PC-9 (cell line): ENCODE data around the gene COL4A2.

ENCODE experiments used
- EZH2 ChIP-seq: fragments of 200-600 bp; sonication (generic); IDR thresholded peaks from 2 replicates; pipeline ENCODE4 v1.8.0; 2017; ENCODE audit warnings: antibody characterized with exemption, low read depth
- TF ChIP-seq, protein P1 (sequence below): fragments of 200-600 bp; sonication (generic); conservative IDR thresholded peaks from 2 replicates; pipeline ENCODE4 v1.6.1; 2017; ENCODE audit warnings: mixed run types, antibody characterized with exemption, mild to moderate bottlenecking, moderate library complexity

DNA sequence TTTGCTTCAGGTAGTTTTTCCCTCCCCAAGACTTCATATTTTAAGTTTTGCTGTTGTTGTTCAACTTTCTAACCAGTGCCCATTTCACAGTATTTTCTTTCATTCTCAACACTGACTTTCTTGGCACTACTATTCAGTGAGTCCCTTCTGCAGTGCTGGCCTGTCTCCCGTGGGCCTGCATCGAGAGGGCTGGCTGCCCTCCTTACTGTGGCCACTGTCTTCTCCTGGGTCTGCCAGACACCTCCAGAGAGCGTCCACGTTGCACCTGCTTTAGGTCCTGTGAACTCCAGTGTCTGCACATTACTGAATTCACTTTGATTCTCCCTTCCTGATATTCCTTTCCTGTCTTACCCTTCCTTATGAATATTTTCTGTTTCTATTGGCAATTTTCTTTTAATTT, 27.4 kb upstream of the COL4A2 start:
- TF ChIP-seq, protein P1, sequence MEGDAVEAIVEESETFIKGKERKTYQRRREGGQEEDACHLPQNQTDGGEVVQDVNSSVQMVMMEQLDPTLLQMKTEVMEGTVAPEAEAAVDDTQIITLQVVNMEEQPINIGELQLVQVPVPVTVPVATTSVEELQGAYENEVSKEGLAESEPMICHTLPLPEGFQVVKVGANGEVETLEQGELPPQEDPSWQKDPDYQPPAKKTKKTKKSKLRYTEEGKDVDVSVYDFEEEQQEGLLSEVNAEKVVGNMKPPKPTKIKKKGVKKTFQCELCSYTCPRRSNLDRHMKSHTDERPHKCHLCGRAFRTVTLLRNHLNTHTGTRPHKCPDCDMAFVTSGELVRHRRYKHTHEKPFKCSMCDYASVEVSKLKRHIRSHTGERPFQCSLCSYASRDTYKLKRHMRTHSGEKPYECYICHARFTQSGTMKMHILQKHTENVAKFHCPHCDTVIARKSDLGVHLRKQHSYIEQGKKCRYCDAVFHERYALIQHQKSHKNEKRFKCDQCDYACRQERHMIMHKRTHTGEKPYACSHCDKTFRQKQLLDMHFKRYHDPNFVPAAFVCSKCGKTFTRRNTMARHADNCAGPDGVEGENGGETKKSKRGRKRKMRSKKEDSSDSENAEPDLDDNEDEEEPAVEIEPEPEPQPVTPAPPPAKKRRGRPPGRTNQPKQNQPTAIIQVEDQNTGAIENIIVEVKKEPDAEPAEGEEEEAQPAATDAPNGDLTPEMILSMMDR, result no peak
- no peak for TF ChIP-seq EZH2
